T-helper 2 cell treated with Interferon-gamma antibody and Interleukin-4, amounts not matched to agents 5 μg/mL and 100 μg/mL, for 36 hours (primary cell): ENCODE results near the gene SLC2A9.
"Not testable (repeated sequence)": the region's sequence is repeated elsewhere in the genome, so short reads cannot be mapped to it uniquely, and the experiment has no call there.

ENCODE experiments used
- DNase-seq: peaks from one replicate; pipeline ENCODE4 v3.0.0; 2021; ENCODE audit warnings: low spot score
- H3K27ac Mint-ChIP-seq: one replicate; pipeline ENCODE4 v1.8.0; 2021; ENCODE audit warnings: mild to moderate bottlenecking, mixed read lengths
- H3K27me3 Mint-ChIP-seq: one replicate; pipeline ENCODE4 v1.8.0; 2021; ENCODE audit warnings: low read depth, mixed read lengths
- H3K36me3 Mint-ChIP-seq: one replicate; pipeline ENCODE4 v1.8.0; 2021; ENCODE audit warnings: low read depth, mixed read lengths
- H3K4me1 Mint-ChIP-seq: one replicate; pipeline ENCODE4 v1.8.0; 2021; ENCODE audit warnings: low read depth, mixed read lengths
- H3K4me3 Mint-ChIP-seq: one replicate; pipeline ENCODE4 v1.8.0; 2022; ENCODE audit warnings: mild to moderate bottlenecking, moderate library complexity, mixed read lengths
- H3K9me3 Mint-ChIP-seq: one replicate; pipeline ENCODE4 v1.8.0; 2021; ENCODE audit warnings: mixed read lengths

SLC2A9 gene

GRCh38 chr4:9987749-9988362 lies 33.4 kb downstream of the SLC2A9 start:
- no peaks in the 10 kb centered on the region for H3K27me3 Mint-ChIP-seq

GRCh38 chr4:9984621-9985020 lies 36.7 kb downstream of the SLC2A9 start:
- no peaks in the 10 kb centered on the region for H3K4me1 Mint-ChIP-seq
- no peak for DNase-seq
- H3K36me3 Mint-ChIP-seq: peaks cover 2% of the 10 kb centered on the region
- no peaks in the 10 kb centered on the region for H3K27me3 Mint-ChIP-seq
- H3K4me3 Mint-ChIP-seq: no peak overlapping the region
- H3K9me3 Mint-ChIP-seq: peaks cover 5% of the 10 kb centered on the region
- H3K27ac Mint-ChIP-seq: no peak overlapping the region

More at GRCh38 chr4:9987749-9988362, 33.4 kb downstream of the SLC2A9 start:
- Mint-ChIP-seq H3K4me1 (no peaks in the 10 kb centered on the region), H3K9me3 (peaks cover under 1% of the 10 kb centered on the region), H3K27ac (no peak overlapping the region), H3K4me3 (no peak overlapping the region), H3K36me3 (no peaks in the 10 kb centered on the region)
- DNase-seq: no peak

GRCh38 chr4:9983211-9983610 lies 38.1 kb downstream of the SLC2A9 start:
- no peak for DNase-seq
- Mint-ChIP-seq H3K4me3 (no peak overlapping the region), H3K4me1 (no peaks in the 10 kb centered on the region), H3K36me3 (peaks cover 2% of the 10 kb centered on the region), H3K27ac (no peak overlapping the region), H3K27me3 (no peaks in the 10 kb centered on the region), H3K9me3 (peaks cover 5% of the 10 kb centered on the region)

GRCh38 chr4:9981899-9982298 lies 39.4 kb downstream of the SLC2A9 start:
- not testable (repeated sequence) for H3K27me3 Mint-ChIP-seq, H3K4me1 Mint-ChIP-seq, H3K9me3 Mint-ChIP-seq, H3K36me3 Mint-ChIP-seq, H3K4me3 Mint-ChIP-seq, DNase-seq, H3K27ac Mint-ChIP-seq

GRCh38 chr4:9980898-9981297 lies 40.4 kb downstream of the SLC2A9 start:
- no peak for DNase-seq
- Mint-ChIP-seq H3K9me3 (peaks cover 5% of the 10 kb centered on the region), H3K27ac (no peak overlapping the region), H3K27me3 (no peaks in the 10 kb centered on the region), H3K36me3 (peaks cover 2% of the 10 kb centered on the region), H3K4me3 (no peak overlapping the region), H3K4me1 (peaks cover 3% of the 10 kb centered on the region)

- H3K4me1 Mint-ChIP-seq: peaks cover 6% of the 10 kb centered on the region
- no peak for DNase-seq
- no peaks in the 10 kb centered on the region for H3K27me3 Mint-ChIP-seq
- no peak overlapping the region for H3K27ac Mint-ChIP-seq
- H3K36me3 Mint-ChIP-seq: peaks cover 2% of the 10 kb centered on the region
- H3K9me3 Mint-ChIP-seq: peaks cover 17% of the 10 kb centered on the region
- H3K4me3 Mint-ChIP-seq: no peak overlapping the region
These were observed 42.1 kb downstream of the SLC2A9 start for GRCh38 chr4:9979101-9979701.

GRCh38 chr4:9977518-9978031 lies 43.7 kb downstream of the SLC2A9 start:
- H3K27ac Mint-ChIP-seq: no peak overlapping the region
- no peak overlapping the region for H3K4me3 Mint-ChIP-seq

GRCh38 chr4:9976781-9977180 lies 44.5 kb downstream of the SLC2A9 start:
- Mint-ChIP-seq H3K4me3 (no peak overlapping the region), H3K9me3 (peaks cover 32% of the 10 kb centered on the region), H3K4me1 (peaks cover 17% of the 10 kb centered on the region), H3K27ac (no peak overlapping the region), H3K36me3 (peaks cover 10% of the 10 kb centered on the region), H3K27me3 (no peaks in the 10 kb centered on the region)
- no peak for DNase-seq

More at GRCh38 chr4:9977518-9978031, 43.7 kb downstream of the SLC2A9 start:
- H3K4me1 Mint-ChIP-seq: peaks cover 9% of the 10 kb centered on the region
- no peaks in the 10 kb centered on the region for H3K27me3 Mint-ChIP-seq
- H3K9me3 Mint-ChIP-seq: peaks cover 26% of the 10 kb centered on the region
- DNase-seq: no peak
- peaks cover 7% of the 10 kb centered on the region for H3K36me3 Mint-ChIP-seq

- Mint-ChIP-seq H3K4me1 (peaks cover 22% of the 10 kb centered on the region), H3K36me3 (peaks cover 13% of the 10 kb centered on the region), H3K4me3 (no peak overlapping the region)
These were observed 45.0 kb downstream of the SLC2A9 start for GRCh38 chr4:9976293-9976692.

GRCh38 chr4:9971711-9972110 lies 49.6 kb downstream of the SLC2A9 start:
- H3K4me1 Mint-ChIP-seq: peaks cover 36% of the 10 kb centered on the region
- peaks cover 53% of the 10 kb centered on the region for H3K9me3 Mint-ChIP-seq
- peaks cover 23% of the 10 kb centered on the region for H3K36me3 Mint-ChIP-seq
- H3K27me3 Mint-ChIP-seq: no peaks in the 10 kb centered on the region
- no peak overlapping the region for H3K4me3 Mint-ChIP-seq
- no peak for DNase-seq
- no peak overlapping the region for H3K27ac Mint-ChIP-seq

More at GRCh38 chr4:9976293-9976692, 45.0 kb downstream of the SLC2A9 start:
- peaks cover 37% of the 10 kb centered on the region for H3K9me3 Mint-ChIP-seq
- no peak overlapping the region for H3K27ac Mint-ChIP-seq
- DNase-seq: no peak
- H3K27me3 Mint-ChIP-seq: no peaks in the 10 kb centered on the region

- Mint-ChIP-seq H3K9me3 (peaks cover 53% of the 10 kb centered on the region), H3K36me3 (peaks cover 23% of the 10 kb centered on the region), H3K27me3 (no peaks in the 10 kb centered on the region), H3K27ac (peak overlapping the region; percentile 83), H3K4me3 (peak overlapping the region; percentile 61), H3K4me1 (peaks cover 36% of the 10 kb centered on the region)
- DNase-seq: no peak
These were observed 50.8 kb downstream of the SLC2A9 start for GRCh38 chr4:9970399-9971011.

- H3K9me3 Mint-ChIP-seq: peaks cover 47% of the 10 kb centered on the region
- H3K27me3 Mint-ChIP-seq: no peaks in the 10 kb centered on the region
- peak overlapping the region; percentile 83 for H3K27ac Mint-ChIP-seq
- peak; percentile 19 for DNase-seq
- peak overlapping the region; percentile 61 for H3K4me3 Mint-ChIP-seq
- H3K4me1 Mint-ChIP-seq: peaks cover 33% of the 10 kb centered on the region
- H3K36me3 Mint-ChIP-seq: peaks cover 23% of the 10 kb centered on the region
These were observed 51.5 kb downstream of the SLC2A9 start for GRCh38 chr4:9969526-9970398.

- no peak overlapping the region for H3K27ac Mint-ChIP-seq
- DNase-seq: no peak
- no peaks in the 10 kb centered on the region for H3K27me3 Mint-ChIP-seq
- H3K9me3 Mint-ChIP-seq: peaks cover 40% of the 10 kb centered on the region
- H3K4me3 Mint-ChIP-seq: no peak overlapping the region
- peaks cover 23% of the 10 kb centered on the region for H3K36me3 Mint-ChIP-seq
- peaks cover 36% of the 10 kb centered on the region for H3K4me1 Mint-ChIP-seq
These were observed 52.8 kb downstream of the SLC2A9 start for GRCh38 chr4:9968472-9968871.
